ENCODE measurements around the gene ETV3. TPM values are rescaled to one million over a fixed set of nuclear protein-coding genes. Genes with fewer than 3 reads are reported as not detected.
"Not testable (repeated sequence)": the region's sequence is repeated elsewhere in the genome, so short reads cannot be mapped to it uniquely, and the experiment has no call there.

ETV3 gene
- total and polyA plus RNA-seq, 2 of the 13 experiments (the other 11 are each of a cell fraction or from before 2014, with no cell fraction given): 4.2 to 5.8 TPM

GRCh38 chr1:157183870-157184269 lies 45.7 kb upstream of the ETV3 start:
- H3K4me3 ChIP-seq (replicated peaks in 1 of 3; ENCODE audit: insufficient read depth in 1 of 3, low read depth in 2 of 3, low read length in 3 of 3): no peak overlapping the region
- H2AFZ ChIP-seq (ENCODE audit: low read length): no peak overlapping the region
- no peak overlapping the region for H3K27ac ChIP-seq (ENCODE audit: extremely low read length, insufficient read depth, low read length)
- no peak overlapping the region for H3K9ac ChIP-seq (ENCODE audit: insufficient read depth, low read depth, low read length)
- ChIA-PET CTCF (ENCODE audit: low intra/inter-chr PET ratio, low total read pairs) (no interaction called here), POLR2A (no interaction called here)
- no peaks in the 10 kb centered on the region for H3K9me3 ChIP-seq (ENCODE audit: low read length)
- BruUV-seq (replicated peaks): no TSS peak
- no peaks in the 10 kb centered on the region for H3K79me2 ChIP-seq (ENCODE audit: insufficient read depth, low read length)
- FAIRE-seq (no peak), ATAC-seq (no peak), DNase-seq (ENCODE audit: low spot score) (no peak)
- in situ Hi-C loops (cut with HindIII; ENCODE audit: extremely low pct_ligation_motif_present, low pct_unique_long_range_greater_than_20kb) (no loop called here), intact Hi-C loops (cut with micrococcal nuclease; ENCODE audit: unreplicated experiment) (no loop called here)
- no peaks in the 10 kb centered on the region for H3K4me1 ChIP-seq (ENCODE audit: insufficient read depth, low read length)
- no peaks in the 10 kb centered on the region for H3K36me3 ChIP-seq (replicated peaks in 1 of 2; ENCODE audit: control insufficient read depth in 1 of 2, insufficient read depth in 2 of 2, low read length in 2 of 2)
- H4K20me1 ChIP-seq (ENCODE audit: insufficient read depth, low read length): no peaks in the 10 kb centered on the region
- TF ChIP-seq ZNF329 (CRISPR knock-in tag; IDR thresholded peaks at IDR 0.05; ENCODE audit: low read depth) (no peak), BATF2 (CRISPR knock-in tag; IDR thresholded peaks at IDR 0.05) (no peak), ZNF263 (CRISPR knock-in tag; IDR thresholded peaks at IDR 0.05) (no peak), TARDBP (CRISPR knock-in tag; IDR thresholded peaks at IDR 0.05) (no peak), ARNT2 (CRISPR knock-in tag; IDR thresholded peaks at IDR 0.05; ENCODE audit: low read depth) (no peak), MAFF (IDR thresholded peaks at IDR 0.05; ENCODE audit: low read depth, low read length) (no peak), POGZ (CRISPR knock-in tag; IDR thresholded peaks at IDR 0.05) (no peak), RBM39 (IDR thresholded peaks at IDR 0.05; ENCODE audit: low read depth, low read length, poor library complexity, severe bottlenecking) (no peak), ZNF337 (CRISPR knock-in tag; IDR thresholded peaks at IDR 0.05; ENCODE audit: borderline replicate concordance, low read depth) (no peak), CHD4 (IDR thresholded peaks at IDR 0.05; ENCODE audit: borderline replicate concordance, low read length) (no peak), ZNF775 (CRISPR knock-in tag; IDR thresholded peaks at IDR 0.05; ENCODE audit: borderline replicate concordance) (no peak), ZNF768 (CRISPR knock-in tag; IDR thresholded peaks at IDR 0.05) (no peak), ETS1 (CRISPR knock-in tag; IDR thresholded peaks at IDR 0.05) (no peak), HIC2 (CRISPR knock-in tag; IDR thresholded peaks at IDR 0.05; ENCODE audit: low read depth) (no peak), FOXC1 (CRISPR knock-in tag; IDR thresholded peaks at IDR 0.05; ENCODE audit: borderline replicate concordance) (no peak)
- WGBS (ENCODE audit: low lambda C conversion rate): 48% methylated on average over 3 of the region's 3 CpGs
- no peak overlapping the region for H3K4me2 ChIP-seq (ENCODE audit: low read depth, low read length)
- H3K27me3 ChIP-seq (ENCODE audit: control insufficient read depth in 1 of 2, insufficient read depth in 2 of 2, low read length in 2 of 2): no peaks in the 10 kb centered on the region; a peak in 2 of 5 replicates

- H2AFZ ChIP-seq (ENCODE audit: low read length); H3K27me3 ChIP-seq (ENCODE audit: control insufficient read depth in 1 of 2, insufficient read depth in 2 of 2, low read length in 2 of 2); H3K4me1 ChIP-seq (ENCODE audit: insufficient read depth, low read length); FAIRE-seq; H3K79me2 ChIP-seq (ENCODE audit: insufficient read depth, low read length); H3K9ac ChIP-seq (ENCODE audit: insufficient read depth, low read depth, low read length); H3K4me3 ChIP-seq (replicated peaks in 1 of 3; ENCODE audit: insufficient read depth in 1 of 3, low read depth in 2 of 3, low read length in 3 of 3); in situ Hi-C loops (cut with HindIII; ENCODE audit: extremely low pct_ligation_motif_present, low pct_unique_long_range_greater_than_20kb); CTCF ChIA-PET (ENCODE audit: low intra/inter-chr PET ratio, low total read pairs); H4K20me1 ChIP-seq (ENCODE audit: insufficient read depth, low read length); H3K27ac ChIP-seq (ENCODE audit: extremely low read length, insufficient read depth, low read length); BruUV-seq (replicated peaks); H3K36me3 ChIP-seq (replicated peaks in 1 of 2; ENCODE audit: control insufficient read depth in 1 of 2, insufficient read depth in 2 of 2, low read length in 2 of 2); DNase-seq (ENCODE audit: low spot score); ATAC-seq; H3K9me3 ChIP-seq (ENCODE audit: low read length); intact Hi-C loops (cut with micrococcal nuclease; ENCODE audit: unreplicated experiment); H3K4me2 ChIP-seq (ENCODE audit: low read depth, low read length); POLR2A ChIA-PET: not testable (repeated sequence)
- 23% methylated on average over 5 of the region's 5 CpGs for WGBS (ENCODE audit: low lambda C conversion rate)
Observed at GRCh38 chr1:157182371-157182770, 44.2 kb upstream of the ETV3 start.
